ENCODE measurements around the gene MYO18B.

Gene MYO18B

GRCh38 chr22:25908212-25908611, 166.2 kb downstream of the MYO18B start:
- DNase-seq: no peak

- DNase-seq: no peak
Observed at GRCh38 chr22:25908755-25909154, 166.8 kb downstream of the MYO18B start.

GRCh38 chr22:25909614-25910387, 167.8 kb downstream of the MYO18B start:
- no peak for DNase-seq

GRCh38 chr22:25911243-25911972, 169.4 kb downstream of the MYO18B start:
- no peak for DNase-seq

- no peak for DNase-seq
Observed at GRCh38 chr22:25919452-25919851, 177.5 kb downstream of the MYO18B start.

- no peak for DNase-seq
Observed at GRCh38 chr22:25922141-25922540, 180.2 kb downstream of the MYO18B start.

GRCh38 chr22:25923914-25924313, 181.9 kb downstream of the MYO18B start:
- DNase-seq: no peak

GRCh38 chr22:25928038-25928437, 186.1 kb downstream of the MYO18B start:
- DNase-seq: no peak

- DNase-seq: no peak
Observed at GRCh38 chr22:25929321-25929878, 187.4 kb downstream of the MYO18B start.

- no peak for DNase-seq
Observed at GRCh38 chr22:25930083-25930482, 188.1 kb downstream of the MYO18B start.

- DNase-seq: no peak
Observed at GRCh38 chr22:25930788-25931310, 188.9 kb downstream of the MYO18B start.

GRCh38 chr22:25933158-25933788, 191.3 kb downstream of the MYO18B start:
- DNase-seq: no peak

- DNase-seq: no peak
Observed at GRCh38 chr22:25935266-25936058, 193.5 kb downstream of the MYO18B start.

GRCh38 chr22:25938151-25938550, 196.2 kb downstream of the MYO18B start:
- no peak for DNase-seq

GRCh38 chr22:25939384-25939783, 197.4 kb downstream of the MYO18B start:
- DNase-seq: no peak

- DNase-seq: no peak
Observed at GRCh38 chr22:25940479-25940878, 198.5 kb downstream of the MYO18B start.

- no peak for DNase-seq
Observed at GRCh38 chr22:25941365-25941960, 199.5 kb downstream of the MYO18B start.

- DNase-seq: peak; percentile 93 to 94
Observed at GRCh38 chr22:25942115-25942855, 200.3 kb downstream of the MYO18B start.

- DNase-seq: peak; percentile 99
Observed at GRCh38 chr22:25942856-25943411, 200.9 kb downstream of the MYO18B start.

GRCh38 chr22:25950111-25950510, 208.1 kb downstream of the MYO18B start:
- no peak for DNase-seq

- DNase-seq: no peak
Observed at GRCh38 chr22:25953276-25953675, 211.3 kb downstream of the MYO18B start.
